Ishikawa (cell line): ENCODE results near the gene DRC7.

Experiments
- CEBPB ChIP-seq: IDR thresholded peaks from 2 replicates; pipeline ENCODE4 v1.6.1; 2012
- EP300 ChIP-seq: IDR thresholded peaks from 2 replicates; pipeline ENCODE4 v1.6.1; 2012; ENCODE audit warnings: borderline replicate concordance
- RAD21 ChIP-seq: IDR thresholded peaks from 2 replicates; pipeline ENCODE4 v1.6.1; 2012; ENCODE audit warnings: low read depth
- TCF12 ChIP-seq: IDR thresholded peaks from 2 replicates; pipeline ENCODE4 v1.6.1; 2012; ENCODE audit warnings: low read depth
- YY1 ChIP-seq: IDR thresholded peaks from 2 replicates; pipeline ENCODE4 v1.6.1; 2012; ENCODE audit warnings: low read depth
- TF ChIP-seq, protein P1 (sequence below): IDR thresholded peaks from 2 replicates; pipeline ENCODE4 v1.6.1; 2012; ENCODE audit warnings: low read depth, mild to moderate bottlenecking
- TF ChIP-seq, protein P2 (sequence below): IDR thresholded peaks from 2 replicates; pipeline ENCODE4 v1.6.1; 2012

DNA sequence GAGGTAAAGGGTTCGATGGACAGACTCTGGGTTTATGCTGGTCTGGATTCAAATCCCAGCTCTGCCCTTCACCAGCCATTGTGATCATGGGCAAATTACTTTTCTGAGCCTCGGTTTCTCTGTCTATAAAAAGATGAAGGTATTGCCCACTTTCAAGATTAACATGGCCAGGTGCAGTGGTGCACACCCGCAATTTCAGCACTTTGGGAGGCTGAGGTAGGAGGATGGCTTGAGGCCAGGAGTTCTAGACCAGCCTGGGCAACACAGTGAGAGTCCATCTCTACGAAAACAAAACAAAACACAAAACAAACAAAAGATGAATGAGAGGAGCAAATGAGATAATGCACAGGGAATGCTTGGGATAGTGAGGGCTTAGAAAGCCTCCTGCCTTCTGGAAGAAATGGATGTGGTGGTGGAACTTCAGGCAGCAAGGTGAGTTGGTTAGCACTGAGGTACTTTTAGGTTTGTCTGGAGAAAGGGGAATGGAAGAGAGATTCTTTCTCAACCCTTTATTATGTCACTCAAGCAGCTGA, 18.0 kb upstream of the DRC7 start:
- no peak for TF ChIP-seq TCF12
- TF ChIP-seq CEBPB = no peak
- TF ChIP-seq, protein P1, sequence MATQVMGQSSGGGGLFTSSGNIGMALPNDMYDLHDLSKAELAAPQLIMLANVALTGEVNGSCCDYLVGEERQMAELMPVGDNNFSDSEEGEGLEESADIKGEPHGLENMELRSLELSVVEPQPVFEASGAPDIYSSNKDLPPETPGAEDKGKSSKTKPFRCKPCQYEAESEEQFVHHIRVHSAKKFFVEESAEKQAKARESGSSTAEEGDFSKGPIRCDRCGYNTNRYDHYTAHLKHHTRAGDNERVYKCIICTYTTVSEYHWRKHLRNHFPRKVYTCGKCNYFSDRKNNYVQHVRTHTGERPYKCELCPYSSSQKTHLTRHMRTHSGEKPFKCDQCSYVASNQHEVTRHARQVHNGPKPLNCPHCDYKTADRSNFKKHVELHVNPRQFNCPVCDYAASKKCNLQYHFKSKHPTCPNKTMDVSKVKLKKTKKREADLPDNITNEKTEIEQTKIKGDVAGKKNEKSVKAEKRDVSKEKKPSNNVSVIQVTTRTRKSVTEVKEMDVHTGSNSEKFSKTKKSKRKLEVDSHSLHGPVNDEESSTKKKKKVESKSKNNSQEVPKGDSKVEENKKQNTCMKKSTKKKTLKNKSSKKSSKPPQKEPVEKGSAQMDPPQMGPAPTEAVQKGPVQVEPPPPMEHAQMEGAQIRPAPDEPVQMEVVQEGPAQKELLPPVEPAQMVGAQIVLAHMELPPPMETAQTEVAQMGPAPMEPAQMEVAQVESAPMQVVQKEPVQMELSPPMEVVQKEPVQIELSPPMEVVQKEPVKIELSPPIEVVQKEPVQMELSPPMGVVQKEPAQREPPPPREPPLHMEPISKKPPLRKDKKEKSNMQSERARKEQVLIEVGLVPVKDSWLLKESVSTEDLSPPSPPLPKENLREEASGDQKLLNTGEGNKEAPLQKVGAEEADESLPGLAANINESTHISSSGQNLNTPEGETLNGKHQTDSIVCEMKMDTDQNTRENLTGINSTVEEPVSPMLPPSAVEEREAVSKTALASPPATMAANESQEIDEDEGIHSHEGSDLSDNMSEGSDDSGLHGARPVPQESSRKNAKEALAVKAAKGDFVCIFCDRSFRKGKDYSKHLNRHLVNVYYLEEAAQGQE = no peak
- TF ChIP-seq YY1 = no peak
- TF ChIP-seq, protein P2, sequence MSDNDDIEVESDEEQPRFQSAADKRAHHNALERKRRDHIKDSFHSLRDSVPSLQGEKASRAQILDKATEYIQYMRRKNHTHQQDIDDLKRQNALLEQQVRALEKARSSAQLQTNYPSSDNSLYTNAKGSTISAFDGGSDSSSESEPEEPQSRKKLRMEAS = no peak
- no peak for TF ChIP-seq RAD21
- no peak for TF ChIP-seq EP300
